ENCODE data around the gene RPL7A.
"Not testable (repeated sequence)": the region's sequence is repeated elsewhere in the genome, so short reads cannot be mapped to it uniquely, and the experiment has no call there.

The RPL7A gene

DNA sequence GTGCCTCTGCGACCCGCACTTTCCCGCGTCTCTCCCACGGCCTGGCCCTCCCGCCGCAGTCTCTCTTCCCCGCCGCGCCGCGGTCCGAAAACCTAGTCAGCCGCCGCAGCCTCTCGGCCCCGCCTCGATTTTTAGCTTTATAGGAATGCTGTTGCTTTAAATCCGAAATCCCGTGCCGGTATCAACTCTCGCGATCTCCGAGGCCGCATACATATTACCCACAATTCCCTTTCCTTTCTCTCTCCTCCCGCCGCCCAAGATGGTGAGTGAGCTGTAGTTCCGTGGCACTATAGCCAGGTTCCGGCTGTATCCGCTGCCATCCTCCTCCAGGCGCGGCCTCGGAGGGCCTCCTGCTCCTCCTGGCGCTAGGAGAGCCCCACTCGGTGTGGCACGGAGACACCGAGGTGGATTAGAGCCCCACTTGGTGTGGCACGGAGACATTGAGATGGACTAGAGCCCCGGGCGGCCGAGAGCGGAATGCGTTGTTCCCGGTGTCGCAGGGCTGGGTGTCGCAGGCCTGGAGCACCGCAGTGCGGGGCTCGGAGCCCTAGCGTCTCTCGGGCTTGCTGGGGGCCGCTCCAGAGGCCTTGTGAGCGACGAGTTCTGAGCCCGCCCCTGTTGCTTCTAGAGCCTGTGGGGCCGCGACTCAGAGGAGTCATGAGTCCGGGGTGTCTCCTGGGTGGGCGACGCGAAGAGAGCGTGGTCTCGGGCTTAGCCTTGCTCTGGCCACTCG lies at the start of gene RPL7A, which contains the start of gene MED22:
Gene RPL7A, plus strand, starts transcription at position 234 of the 733 bp plus-strand sequence. Its CDS starts 26 bp downstream, at position 260.
Gene MED22, minus strand, starts transcription at position 147 of the 733 bp plus-strand sequence. CDS start 1,469 bp downstream, outside the sequence.
- peak; percentile 91 for DNase-seq (ENCODE audit: low read depth)

DNA sequence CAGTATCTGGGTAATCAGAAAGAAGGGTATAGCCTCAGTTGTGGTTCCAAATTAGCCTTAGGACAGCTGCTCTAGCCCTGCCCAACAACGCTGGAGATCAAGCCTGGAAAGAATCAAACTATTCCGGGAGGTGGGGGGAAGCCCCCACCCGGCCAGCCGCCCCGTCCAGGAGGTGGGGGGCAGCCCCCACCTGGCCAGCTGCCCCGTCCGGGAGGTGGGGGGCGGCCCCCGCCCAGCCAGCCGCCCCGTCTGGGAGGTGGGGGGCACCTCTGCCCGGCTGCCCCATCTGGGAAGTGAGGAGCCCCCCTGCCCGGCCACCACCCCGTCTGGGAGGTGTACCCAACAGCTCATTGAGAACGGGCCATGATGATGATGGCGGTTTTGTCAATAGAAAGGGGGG lies 48.0 kb upstream of the RPL7A start:
- not testable (repeated sequence) for DNase-seq (ENCODE audit: low read depth)

DNA sequence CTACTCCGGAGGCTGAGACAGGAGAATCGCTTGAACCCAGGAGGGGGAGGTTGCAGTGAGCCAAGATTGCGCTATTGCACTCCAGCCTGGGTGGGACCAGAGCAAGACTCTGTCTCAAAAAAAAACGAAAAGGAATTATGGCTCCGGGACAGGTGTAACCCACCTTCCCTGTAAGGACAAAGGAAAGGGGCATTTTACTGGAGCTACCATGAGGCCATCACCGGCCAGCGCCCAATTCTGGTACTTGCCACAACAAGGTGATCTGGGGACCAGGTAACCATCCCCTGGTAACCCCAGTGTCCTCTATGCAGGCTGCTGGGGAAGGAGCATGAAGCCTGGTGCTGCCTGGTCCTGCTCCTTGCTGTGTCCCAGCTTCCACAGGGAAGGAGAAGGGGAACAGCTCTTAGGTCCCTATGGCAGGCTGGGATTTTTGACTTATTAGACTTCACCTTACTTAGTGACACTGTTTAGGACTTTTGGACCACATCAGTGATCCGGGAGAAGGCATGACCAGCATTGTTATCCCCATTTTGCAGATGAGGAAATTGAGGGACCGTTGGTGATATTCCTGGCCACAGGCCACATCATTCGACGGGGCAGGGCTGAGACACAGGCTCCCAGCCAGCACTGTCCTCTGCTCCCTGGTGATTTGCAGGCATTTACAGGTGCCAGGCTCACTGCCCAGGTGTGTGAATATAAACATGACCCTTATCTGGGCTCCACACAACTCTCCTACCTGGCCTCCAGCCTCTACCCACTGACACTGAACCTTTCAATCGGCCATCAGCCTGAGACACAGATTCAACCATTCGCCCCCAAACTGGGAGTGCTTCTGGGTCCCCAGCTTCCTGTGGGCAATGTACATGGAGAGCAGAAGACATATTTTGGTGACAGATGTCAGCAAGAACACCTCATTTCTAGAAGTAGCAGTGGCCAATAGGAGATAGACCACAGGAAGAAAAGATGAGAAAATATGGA lies 46.5 kb upstream of the RPL7A start:
- no peak for DNase-seq (ENCODE audit: low read depth)

DNA sequence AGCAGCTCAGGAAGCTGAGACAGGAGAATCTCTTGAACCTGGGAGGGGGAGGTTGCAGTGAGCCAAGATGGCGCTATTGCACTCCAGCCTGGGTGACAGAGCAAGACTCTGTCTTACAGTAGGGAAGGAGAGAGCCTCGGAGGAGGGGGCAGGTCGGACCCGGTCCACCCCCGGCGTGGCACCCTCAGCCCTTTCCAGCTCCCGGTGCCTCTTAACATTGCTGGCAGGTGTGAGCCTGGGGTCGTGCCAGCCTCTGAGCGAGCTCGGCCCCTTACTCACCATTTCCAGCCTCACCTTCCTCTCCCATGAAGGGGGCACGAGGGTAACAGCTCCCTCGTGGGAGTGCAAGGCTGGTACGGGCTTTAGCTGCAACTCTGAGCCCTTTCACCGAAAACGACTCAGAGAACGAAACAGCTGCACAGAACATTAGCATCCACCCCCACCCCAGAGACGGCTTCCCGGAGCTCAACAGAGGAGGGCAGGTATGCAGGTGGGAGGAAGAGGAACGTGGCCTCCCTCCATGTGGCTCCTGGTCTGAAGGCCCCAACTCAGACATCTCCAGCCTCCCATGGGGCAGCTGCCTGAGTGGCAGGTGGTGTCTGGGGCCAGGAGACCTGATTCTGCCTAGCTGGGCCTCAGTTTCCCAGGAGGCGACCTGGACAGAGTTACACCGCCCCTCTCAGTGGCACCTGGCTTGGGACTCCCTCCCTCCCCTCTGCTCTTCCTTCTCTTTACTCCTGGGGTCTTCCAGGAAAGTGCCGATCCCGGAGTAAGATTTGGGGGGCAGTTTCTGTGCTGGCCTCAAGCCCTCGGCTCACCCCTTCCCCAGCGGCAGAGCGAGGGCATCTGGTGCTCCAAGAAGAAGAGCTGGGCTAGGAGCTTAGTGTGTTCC lies 44.5 kb upstream of the RPL7A start:
- DNase-seq (ENCODE audit: low read depth) = no peak

DNA sequence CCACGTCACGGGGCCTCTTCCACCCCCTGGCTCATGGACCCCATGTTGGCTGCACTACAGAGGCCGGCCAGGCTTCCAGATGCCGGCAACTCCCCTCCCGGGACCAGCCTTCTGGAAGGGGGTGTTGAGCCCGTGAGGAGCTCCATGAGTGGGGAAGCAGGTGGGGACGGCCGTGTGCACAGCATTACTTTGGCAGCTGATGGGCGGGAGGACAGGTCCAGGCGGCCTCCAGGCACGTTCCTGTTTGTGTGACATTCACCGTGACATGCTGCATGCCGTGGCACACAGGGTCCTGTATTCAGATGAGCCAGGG lies 43.9 kb upstream of the RPL7A start:
- DNase-seq (ENCODE audit: low read depth) = no peak

DNA sequence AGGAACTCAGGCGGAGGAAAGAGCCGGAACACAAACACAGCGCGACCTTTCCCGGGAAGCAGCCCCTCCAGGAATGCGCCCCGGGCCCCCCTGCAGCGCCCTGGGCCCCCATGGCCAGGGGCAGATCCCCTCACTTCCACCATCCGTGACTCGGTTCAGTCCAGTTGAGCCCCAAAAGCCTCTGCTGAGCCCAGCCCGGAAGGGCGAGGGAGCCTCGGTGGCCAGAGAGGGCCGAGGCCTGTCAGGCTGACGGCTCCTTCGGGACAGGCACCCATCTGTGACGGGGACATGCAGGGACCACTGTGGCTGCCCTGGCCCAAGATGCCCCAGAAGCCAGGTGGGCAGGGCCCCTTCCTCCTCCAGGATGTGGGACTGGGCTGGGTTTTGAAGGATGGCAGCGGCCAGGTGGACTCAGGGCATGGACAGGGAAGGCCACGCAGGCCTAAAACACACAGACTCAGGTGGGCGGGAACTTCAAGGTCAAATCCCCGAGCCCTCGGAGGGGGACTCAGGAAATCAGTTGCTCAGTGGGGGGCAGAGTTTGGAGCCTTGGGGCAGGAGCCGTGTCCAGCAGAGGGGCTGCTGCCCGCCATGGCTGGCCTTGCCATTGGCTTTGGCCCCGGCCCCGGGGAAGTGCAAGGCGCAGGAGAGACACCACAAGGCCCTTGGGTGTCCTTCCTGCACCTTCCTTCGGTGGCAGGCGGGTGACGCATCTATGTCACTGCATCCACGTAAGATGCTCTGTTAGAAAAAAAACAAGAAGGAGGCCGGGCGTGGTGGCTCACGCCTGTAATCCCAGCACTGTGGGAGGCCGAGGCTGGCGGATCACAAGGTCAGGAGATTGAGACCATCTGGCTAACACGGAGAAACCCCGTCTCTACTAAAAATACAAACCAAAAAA lies 43.3 kb upstream of the RPL7A start:
- no peak for DNase-seq (ENCODE audit: low read depth)

DNA sequence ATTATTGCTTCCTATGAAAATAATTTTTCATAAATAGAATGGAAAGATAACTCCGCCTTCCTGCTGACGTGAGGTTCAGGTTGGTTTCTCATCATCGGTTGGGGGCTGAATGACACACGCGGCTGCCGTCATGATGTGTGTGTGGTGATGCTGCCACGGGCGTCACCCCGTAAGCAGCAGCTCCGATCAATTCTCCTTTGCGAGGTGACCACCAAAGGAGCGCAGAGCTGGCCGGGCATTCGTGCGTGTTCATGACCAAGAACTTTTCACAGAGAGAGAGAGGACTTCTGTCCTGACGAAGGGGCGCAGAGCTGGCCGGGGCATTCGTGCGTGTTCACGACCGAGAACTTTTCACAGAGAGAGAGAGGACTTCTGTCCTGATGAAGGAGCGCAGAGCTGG lies 42.3 kb upstream of the RPL7A start:
- no peak for DNase-seq (ENCODE audit: low read depth)

DNA sequence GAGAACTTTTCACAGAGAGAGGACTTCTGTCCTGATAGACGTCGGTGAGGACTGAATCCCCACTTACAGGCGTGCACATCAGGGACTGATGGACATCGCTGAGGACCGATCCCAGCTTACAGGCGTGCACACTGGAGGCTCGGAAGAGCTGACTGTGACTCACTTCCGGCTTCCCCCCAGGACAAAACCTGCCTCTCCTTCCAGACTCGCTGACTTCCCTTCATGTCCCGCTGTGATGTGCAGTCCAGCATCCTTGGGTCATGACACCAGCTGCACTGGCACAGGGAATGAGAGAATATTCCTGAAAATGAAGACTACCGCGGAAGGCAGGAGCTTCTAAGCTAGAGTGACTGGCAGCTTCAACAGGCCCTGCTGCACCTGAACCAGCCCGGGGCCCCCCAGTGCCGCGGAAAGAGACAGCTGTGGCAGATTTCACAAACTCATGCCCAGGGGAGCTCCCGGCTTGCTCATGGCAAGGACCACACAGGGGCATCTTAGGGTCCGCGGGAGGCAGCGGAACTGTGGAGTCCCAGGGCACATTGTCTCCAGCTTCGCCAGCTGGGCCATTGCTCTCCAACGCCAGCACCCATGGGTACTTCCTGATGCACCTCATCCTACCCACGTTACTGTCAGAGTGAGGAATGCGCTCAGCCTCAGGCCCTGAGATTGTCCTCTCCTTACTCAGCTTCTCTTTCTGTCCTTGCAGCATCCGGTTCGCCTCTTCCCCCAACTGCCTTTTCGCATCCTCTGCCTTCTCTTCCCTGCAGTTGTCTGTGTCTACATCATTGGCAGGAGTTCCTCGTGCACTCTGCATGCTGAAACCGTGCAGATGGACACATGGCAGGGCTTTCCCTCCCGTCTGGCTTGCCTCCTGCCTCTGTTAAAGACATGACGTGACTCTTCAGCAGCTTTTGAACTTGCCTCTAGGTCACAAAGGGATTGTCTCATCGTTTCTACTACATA lies 41.5 kb upstream of the RPL7A start:
- no peak for DNase-seq (ENCODE audit: low read depth)

DNA sequence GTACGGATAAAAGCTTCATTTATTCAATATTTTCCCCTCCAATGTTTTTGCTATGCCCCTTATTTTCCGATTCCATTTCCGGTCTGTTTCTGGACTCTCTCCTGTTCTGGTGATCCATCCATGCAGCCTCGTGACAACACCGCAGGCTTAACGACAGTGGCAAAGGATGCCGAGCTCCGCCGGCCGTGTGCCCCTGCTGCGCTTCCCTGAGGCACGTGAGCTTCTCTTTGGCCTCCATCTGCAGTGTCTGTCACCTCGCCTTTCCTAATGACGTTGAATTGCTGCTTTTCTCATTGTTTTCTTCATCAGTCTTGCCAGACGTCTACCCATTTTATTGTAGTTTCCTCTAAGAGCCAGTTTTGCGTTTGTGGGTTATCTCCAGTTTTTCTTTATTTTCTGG lies 40.7 kb upstream of the RPL7A start:
- DNase-seq (ENCODE audit: low read depth) = no peak

DNA sequence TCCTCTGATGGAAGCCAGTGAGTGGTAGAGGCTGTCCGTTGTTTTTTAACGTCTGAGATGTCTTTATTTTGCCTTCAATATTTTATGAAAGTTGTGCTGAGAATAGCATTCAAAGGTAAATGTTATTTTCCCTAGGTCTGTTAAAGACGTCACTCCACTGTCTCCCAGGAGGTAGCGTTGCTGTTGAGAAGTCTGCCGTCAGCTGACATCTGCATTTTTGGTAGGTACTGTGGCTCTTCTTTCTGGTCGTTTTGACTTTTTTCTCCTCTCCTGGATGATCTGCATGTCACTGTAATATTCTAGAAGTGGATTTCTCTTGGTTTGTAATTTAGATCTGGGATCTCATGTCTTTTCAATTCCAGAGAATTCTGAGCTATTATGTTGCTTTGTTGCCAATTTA lies 38.4 kb upstream of the RPL7A start:
- DNase-seq (ENCODE audit: low read depth) = no peak

DNA sequence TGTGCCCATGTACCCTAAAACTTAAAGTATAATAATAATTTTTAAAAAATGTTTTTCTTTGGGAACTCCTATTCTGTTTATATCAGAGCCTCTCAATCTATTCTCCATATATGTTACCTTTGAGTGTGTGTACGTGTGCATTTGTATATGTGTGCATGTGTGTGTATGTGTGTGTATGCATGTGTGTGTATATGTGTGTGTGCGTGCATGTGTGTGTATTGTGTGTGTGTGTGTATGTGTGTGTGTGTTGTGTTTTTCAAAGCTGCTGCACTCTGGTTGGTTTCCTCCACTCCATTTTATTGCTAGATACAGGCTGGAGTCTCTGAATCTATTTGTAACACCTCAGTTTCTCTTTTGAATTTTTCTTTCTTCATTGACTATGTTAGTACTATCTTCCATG lies 32.0 kb upstream of the RPL7A start:
- no peak for DNase-seq (ENCODE audit: low read depth)

DNA sequence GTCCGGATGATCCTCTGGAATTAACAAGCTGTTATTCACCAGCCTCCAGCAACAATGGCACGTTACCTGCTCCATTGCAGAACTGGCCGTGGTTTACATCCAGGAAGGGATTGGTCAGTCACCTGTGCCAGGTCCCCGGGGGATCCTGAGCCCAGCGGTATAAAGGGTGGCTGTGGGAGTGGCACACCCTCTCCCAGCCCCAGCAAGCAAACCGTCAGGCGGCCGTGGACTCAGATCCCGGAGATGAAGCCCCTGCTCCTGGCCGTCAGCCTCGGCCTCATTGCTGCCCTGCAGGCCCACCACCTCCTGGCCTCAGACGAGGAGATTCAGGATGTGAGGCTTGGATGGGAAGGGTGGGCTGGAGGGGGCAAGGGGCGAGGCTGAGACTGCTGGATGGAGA lies 30.5 kb upstream of the RPL7A start:
- DNase-seq (ENCODE audit: low read depth) = not testable (repeated sequence)

DNA sequence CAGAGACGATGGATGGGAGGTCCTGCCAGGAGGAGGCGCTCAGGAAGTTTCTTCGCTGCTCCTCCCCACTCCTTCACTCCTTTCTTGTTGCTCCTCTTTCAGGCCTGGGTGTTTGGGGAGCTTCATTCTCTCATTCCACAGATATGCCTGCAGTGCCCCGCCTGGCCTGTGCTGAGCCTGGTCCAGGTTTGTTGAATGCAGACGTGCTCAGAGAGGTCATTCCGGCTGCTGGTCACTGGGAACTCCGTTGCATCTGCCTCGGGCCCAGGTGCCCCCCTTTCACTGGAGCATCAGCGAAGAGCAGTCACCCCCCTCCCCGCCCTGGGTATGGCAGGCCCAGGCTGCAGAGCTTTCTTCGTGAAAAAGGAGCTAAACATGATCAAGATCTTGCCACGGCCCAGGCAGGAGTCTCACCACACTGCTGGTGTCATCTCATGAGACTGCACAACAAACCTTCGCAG lies 27.6 kb upstream of the RPL7A start:
- DNase-seq (ENCODE audit: low read depth) = no peak

DNA sequence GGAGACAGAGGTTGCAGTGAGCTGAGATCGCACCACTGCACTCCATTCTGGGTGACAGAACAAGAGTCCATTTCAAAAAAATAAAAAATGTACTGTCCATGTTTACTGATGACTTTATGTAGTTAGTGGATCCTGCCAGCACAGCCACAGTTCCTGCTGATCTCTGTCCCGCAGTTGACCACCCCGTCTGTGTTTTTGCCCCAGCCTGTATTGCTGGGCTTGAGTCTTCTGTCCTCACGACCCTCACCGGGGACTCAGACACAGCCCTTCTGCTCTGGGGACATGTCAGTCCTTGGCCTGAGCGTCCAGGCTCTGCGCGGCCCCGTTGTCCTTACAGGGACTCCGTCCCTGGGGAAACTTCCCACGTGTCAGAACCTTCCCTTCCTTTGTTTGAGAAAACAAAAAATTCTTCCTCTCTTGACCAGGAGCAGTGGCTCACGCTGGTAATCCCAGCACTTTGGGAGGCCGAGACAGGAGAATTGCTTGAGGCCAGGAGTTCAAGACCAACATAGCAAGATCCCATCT lies 26.5 kb upstream of the RPL7A start:
- DNase-seq (ENCODE audit: low read depth) = no peak

DNA sequence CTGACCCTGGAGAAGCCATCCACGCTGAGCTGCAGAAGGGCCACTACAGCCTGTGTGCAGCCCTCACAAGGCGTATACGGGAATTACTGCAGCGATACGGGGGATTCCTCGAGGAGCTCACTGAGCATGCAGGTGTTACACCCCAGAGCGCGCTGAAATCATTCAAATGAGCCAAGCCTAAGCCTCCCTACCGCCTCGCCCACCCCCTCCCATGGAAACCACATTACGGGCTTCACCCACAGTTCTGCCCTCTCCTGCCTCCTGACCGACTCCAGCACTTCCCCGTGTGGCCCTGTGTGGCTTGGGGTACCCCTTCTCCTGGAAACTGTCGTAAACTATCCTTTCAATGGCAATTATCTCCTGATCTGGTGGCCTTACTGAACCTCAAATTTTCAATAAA lies 25.3 kb upstream of the RPL7A start:
- no peak for DNase-seq (ENCODE audit: low read depth)

DNA sequence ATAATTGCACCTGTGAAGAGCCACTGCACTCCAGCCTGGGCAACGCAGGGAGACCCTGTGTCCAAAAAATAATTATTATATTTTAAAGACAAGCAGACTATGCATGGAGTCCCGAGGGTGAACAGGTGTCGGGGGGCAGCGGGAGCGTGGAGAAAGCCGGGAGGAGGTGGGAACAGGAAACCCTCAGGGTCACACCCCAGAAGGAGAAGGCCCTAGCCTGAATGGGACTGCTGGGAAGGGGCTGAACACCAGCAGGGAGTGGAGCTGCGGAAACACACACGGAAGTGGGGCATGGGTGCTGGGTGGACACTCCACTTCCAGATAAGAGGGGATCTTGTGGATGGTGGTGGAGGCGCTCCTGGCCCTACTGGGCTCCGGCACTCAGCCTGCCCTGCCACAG lies 24.8 kb upstream of the RPL7A start:
- DNase-seq (ENCODE audit: low read depth) = no peak

DNA sequence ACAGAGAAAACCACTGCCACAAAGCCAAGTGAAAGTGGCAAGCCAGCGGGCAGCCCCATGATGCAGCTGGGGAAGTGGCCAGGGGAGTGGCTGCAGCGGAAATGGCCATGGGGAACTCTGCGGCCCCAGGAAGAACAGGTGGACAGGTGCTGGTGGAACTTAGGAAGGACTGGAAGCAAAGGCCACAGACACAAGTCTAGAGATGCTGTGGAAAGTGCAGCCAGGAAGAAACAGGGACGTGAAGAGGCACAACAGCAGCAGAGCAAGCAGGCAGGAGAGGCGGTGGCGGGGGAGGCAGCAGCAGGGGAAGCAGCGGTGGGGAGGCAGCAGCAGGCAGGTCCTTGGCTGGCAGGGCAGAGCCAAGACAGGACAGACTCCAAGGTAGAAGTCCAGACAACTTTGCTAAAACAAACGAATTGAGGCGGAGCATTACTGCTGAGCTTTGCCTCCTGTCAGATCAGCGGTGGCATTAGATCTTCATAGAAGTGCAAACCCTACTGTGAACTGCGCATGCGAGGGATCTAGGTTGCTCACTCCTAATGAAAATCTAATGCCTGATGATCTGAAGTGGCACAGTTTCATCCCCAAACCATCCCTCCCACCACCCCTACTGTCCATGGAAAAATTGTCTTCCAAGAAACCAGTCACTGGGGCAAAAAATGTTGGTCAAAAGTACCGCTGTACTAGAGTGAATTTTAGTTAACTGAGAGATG lies 23.9 kb upstream of the RPL7A start:
- no peak for DNase-seq (ENCODE audit: low read depth)

DNA sequence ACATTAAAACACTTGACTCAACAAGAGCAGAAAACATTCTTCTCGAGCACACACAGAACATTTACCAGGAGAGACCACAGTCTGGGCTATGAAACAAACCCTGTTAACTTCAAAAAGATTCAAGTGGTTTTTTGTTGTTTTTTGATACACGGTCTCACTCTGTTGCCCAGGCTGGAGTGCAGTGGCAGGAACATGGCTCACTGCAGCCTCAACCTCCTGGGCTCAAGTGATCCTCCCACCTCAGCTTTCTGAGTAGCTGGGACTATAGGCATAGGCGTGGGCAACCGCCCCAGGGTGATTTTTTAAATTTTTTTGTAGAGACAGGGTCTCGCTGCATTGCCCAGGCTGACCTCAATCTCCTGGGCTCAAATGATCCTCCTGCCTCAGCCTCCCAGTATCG lies 21.0 kb upstream of the RPL7A start:
- DNase-seq (ENCODE audit: low read depth) = not testable (repeated sequence)
